SK-N-SH treated with all-trans-retinoic acid at 6 μM for 48 hours (cell line): ENCODE results near the gene DEAF1.

ENCODE experiments used
- ATAC-seq: fragments of 200-7000 bp; cut with Tn5 transposase; 3 replicates; pipeline ENCODE4 v1.9.1; 2020; ENCODE audit warnings: mild to moderate bottlenecking, moderate library complexity
- ARNTL ChIP-seq: fragments of 450-650 bp; formaldehyde crosslinking; IDR thresholded peaks from 2 replicates; pipeline ENCODE4 v1.5.0; 2020; ENCODE audit warnings: low read depth, mild to moderate bottlenecking, moderate library complexity, borderline replicate concordance
- BACH2 ChIP-seq: fragments of 250-450 bp; sonication (Bioruptor Pico); IDR thresholded peaks from 2 replicates; pipeline ENCODE4 v1.9.0; 2021; ENCODE audit warnings: mild to moderate bottlenecking, borderline replicate concordance
- CREB5 ChIP-seq: fragments of 250-450 bp; sonication (Bioruptor Pico); IDR thresholded peaks from 2 replicates; pipeline ENCODE4 v1.5.1; 2020; ENCODE audit warnings: low read depth, mild to moderate bottlenecking, moderate library complexity
- CSDC2 ChIP-seq: fragments of 250-450 bp; sonication (Bioruptor Pico); IDR thresholded peaks from 2 replicates; pipeline ENCODE4 v1.5.0; 2020; ENCODE audit warnings: mild to moderate bottlenecking, moderate library complexity
- CSRNP3 ChIP-seq: fragments of 250-450 bp; sonication (Bioruptor Pico); IDR thresholded peaks from 2 replicates; pipeline ENCODE4 v1.5.1; 2021; ENCODE audit warnings: mild to moderate bottlenecking, moderate library complexity
- ESRRG ChIP-seq: fragments of 250-450 bp; sonication (Bioruptor Pico); IDR thresholded peaks from 2 replicates; pipeline ENCODE4 v1.6.1; 2021; ENCODE audit warnings: mild to moderate bottlenecking
- GLIS3 ChIP-seq: fragments of 250-450 bp; sonication (Bioruptor Pico); IDR thresholded peaks from 2 replicates; pipeline ENCODE4 v1.5.0; 2020; ENCODE audit warnings: mild to moderate bottlenecking, moderate library complexity
- ISL1 ChIP-seq: fragments of 250-450 bp; sonication (Bioruptor Pico); IDR thresholded peaks from 2 replicates; pipeline ENCODE4 v2.1.2; 2022; ENCODE audit warnings: mild to moderate bottlenecking, moderate library complexity
- OSR1 ChIP-seq: fragments of 250-450 bp; sonication (Bioruptor Pico); IDR thresholded peaks from 2 replicates; pipeline ENCODE4 v1.8.0; 2022; ENCODE audit warnings: moderate library complexity, mild to moderate bottlenecking, inconsistent platforms
- PATZ1 ChIP-seq: fragments of 250-450 bp; sonication (Bioruptor Pico); IDR thresholded peaks from 2 replicates; pipeline ENCODE4 v1.8.0; 2020; ENCODE audit warnings: mild to moderate bottlenecking, moderate library complexity, borderline replicate concordance
- POU6F1 ChIP-seq: fragments of 250-450 bp; sonication (Bioruptor Pico); IDR thresholded peaks from 2 replicates; pipeline ENCODE4 v1.8.0; 2021; ENCODE audit warnings: low read depth, mild to moderate bottlenecking, moderate library complexity, borderline replicate concordance
- PPARA ChIP-seq: fragments of 250-450 bp; sonication (Bioruptor Pico); IDR thresholded peaks from 2 replicates; pipeline ENCODE4 v1.5.0; 2020; ENCODE audit warnings: mild to moderate bottlenecking, borderline replicate concordance
- SNAI2 ChIP-seq: fragments of 250-450 bp; sonication (Bioruptor Pico); IDR thresholded peaks from 2 replicates; pipeline ENCODE4 v1.5.0; 2020; ENCODE audit warnings: mild to moderate bottlenecking, moderate library complexity
- TCF4 ChIP-seq: fragments of 250-450 bp; sonication (Bioruptor Pico); IDR thresholded peaks from 2 replicates; pipeline ENCODE4 v1.8.0; 2021; ENCODE audit warnings: mild to moderate bottlenecking, moderate library complexity, borderline replicate concordance
- TOX ChIP-seq: fragments of 250-450 bp; sonication (Bioruptor Pico); IDR thresholded peaks from 2 replicates; pipeline ENCODE4 v1.8.0; 2021; ENCODE audit warnings: mild to moderate bottlenecking, moderate library complexity, borderline replicate concordance
- TSHZ2 ChIP-seq: fragments of 250-450 bp; sonication (Bioruptor Pico); IDR thresholded peaks from 2 replicates; pipeline ENCODE4 v1.5.0; 2020; ENCODE audit warnings: mild to moderate bottlenecking, moderate library complexity
- ZC3H10 ChIP-seq: fragments of 250-450 bp; sonication (Bioruptor Pico); IDR thresholded peaks from 2 replicates; pipeline ENCODE4 v1.5.1; 2021; ENCODE audit warnings: mild to moderate bottlenecking, moderate library complexity
- ZFP3 ChIP-seq: fragments of 250-450 bp; sonication (Bioruptor Pico); IDR thresholded peaks from 2 replicates; pipeline ENCODE4 v1.5.0; 2020; ENCODE audit warnings: mild to moderate bottlenecking, moderate library complexity
- ZNF565 ChIP-seq: fragments of 450-650 bp; formaldehyde crosslinking; conservative IDR thresholded peaks from 2 replicates; pipeline ENCODE4 v1.5.0; 2020; ENCODE audit warnings: low read depth, mild to moderate bottlenecking, moderate library complexity
- ZNF70 ChIP-seq: fragments of 450-650 bp; formaldehyde crosslinking; IDR thresholded peaks from 2 replicates; pipeline ENCODE4 v1.5.0; 2020; ENCODE audit warnings: mild to moderate bottlenecking, moderate library complexity
- ZNF8 ChIP-seq: fragments of 450-650 bp; formaldehyde crosslinking; IDR thresholded peaks from 2 replicates; pipeline ENCODE4 v1.5.0; 2020; ENCODE audit warnings: mild to moderate bottlenecking, moderate library complexity

DEAF1 gene

GRCh38 chr11:630871-631270, 64.2 kb downstream of the DEAF1 start:
- no peak for ATAC-seq
- TF ChIP-seq PATZ1 (no peak), CREB5 (CRISPR knock-in tag) (no peak), GLIS3 (no peak), ESRRG (CRISPR knock-in tag) (no peak), TCF4 (CRISPR knock-in tag) (no peak), ZNF8 (CRISPR knock-in tag) (no peak), PPARA (no peak), OSR1 (no peak), CSRNP3 (no peak), SNAI2 (CRISPR knock-in tag) (no peak)

DNA sequence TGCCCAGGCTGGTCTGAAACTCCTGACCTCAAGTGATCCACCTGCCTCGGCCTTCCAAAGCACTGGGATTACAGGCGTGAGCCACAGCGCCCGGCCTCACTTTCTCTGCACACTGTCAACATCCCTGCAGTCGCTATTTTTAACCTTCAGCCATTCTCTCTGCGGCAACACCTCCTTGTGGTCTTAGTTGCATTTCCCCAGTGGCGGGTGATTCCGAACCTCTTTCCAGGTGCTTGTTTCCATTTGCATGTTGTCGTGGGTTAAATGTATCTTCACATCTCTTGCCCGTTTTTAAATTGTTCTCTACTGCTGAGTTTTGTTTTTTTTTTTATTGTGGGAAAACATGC, 65.8 kb downstream of the DEAF1 start:
- TF ChIP-seq GLIS3 (no peak), CREB5 (CRISPR knock-in tag) (no peak), TOX (no peak), ZC3H10 (CRISPR knock-in tag) (no peak), CSDC2 (CRISPR knock-in tag) (no peak), OSR1 (no peak), BACH2 (CRISPR knock-in tag) (no peak), PATZ1 (no peak), ISL1 (no peak), ARNTL (CRISPR knock-in tag) (no peak), ZNF8 (CRISPR knock-in tag) (no peak), POU6F1 (CRISPR knock-in tag) (no peak), PPARA (no peak), ZFP3 (no peak), ZNF565 (CRISPR knock-in tag) (no peak), TSHZ2 (CRISPR knock-in tag) (no peak), CSRNP3 (no peak), ESRRG (CRISPR knock-in tag) (no peak), ZNF70 (CRISPR knock-in tag) (no peak), TCF4 (CRISPR knock-in tag) (no peak)
- no peak for ATAC-seq
